ENCODE measurements around the gene GPRC5D. TPM values are rescaled to one million over a fixed set of nuclear protein-coding genes. Genes with fewer than 3 reads are reported as not detected.

The GPRC5D gene
- total and polyA plus RNA-seq, 2 donors (not counting 1 experiment from before 2014, with no cell fraction given), result 0.35 TPM; not detected in 1

DNA sequence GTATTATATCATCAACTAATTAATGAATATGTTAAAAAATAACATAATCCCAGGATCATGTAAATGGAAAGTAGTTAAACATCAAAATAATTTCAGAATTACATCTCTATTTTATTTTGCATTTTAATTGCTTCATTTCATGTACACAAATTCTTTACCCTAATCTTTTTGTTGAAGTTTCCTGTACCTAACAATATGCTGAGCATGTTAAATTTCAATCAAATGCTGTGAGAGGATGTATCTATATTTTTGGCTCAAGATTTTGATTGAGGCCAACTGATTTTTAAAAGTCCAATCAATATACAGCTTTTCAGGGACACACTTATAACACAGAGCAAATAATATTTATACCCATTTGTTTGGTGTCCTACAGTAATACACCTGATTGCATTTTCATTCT is 6.4 kb downstream of the GPRC5D start:
- TF ChIP-seq EZH2 (IDR thresholded peaks at IDR 0.05; ENCODE audit: low read length, missing control alignments), result no peak
- TF ChIP-seq, protein P1, sequence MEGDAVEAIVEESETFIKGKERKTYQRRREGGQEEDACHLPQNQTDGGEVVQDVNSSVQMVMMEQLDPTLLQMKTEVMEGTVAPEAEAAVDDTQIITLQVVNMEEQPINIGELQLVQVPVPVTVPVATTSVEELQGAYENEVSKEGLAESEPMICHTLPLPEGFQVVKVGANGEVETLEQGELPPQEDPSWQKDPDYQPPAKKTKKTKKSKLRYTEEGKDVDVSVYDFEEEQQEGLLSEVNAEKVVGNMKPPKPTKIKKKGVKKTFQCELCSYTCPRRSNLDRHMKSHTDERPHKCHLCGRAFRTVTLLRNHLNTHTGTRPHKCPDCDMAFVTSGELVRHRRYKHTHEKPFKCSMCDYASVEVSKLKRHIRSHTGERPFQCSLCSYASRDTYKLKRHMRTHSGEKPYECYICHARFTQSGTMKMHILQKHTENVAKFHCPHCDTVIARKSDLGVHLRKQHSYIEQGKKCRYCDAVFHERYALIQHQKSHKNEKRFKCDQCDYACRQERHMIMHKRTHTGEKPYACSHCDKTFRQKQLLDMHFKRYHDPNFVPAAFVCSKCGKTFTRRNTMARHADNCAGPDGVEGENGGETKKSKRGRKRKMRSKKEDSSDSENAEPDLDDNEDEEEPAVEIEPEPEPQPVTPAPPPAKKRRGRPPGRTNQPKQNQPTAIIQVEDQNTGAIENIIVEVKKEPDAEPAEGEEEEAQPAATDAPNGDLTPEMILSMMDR (conservative IDR thresholded peaks at IDR 0.05 in 1 of 2, IDR thresholded peaks at IDR 0.05 in 1 of 2; ENCODE audit: low read depth in 1 of 2, low read length in 2 of 2), result no peak
- no peak overlapping the region for H3K4me3 ChIP-seq (replicated peaks in 1 of 4; ENCODE audit: control extremely low read depth in 1 of 4, insufficient read depth in 1 of 4, low read depth in 3 of 4, low read length in 4 of 4)
- no peaks in the 10 kb centered on the region for H3K9me3 ChIP-seq (ENCODE audit: control insufficient read depth, insufficient read depth, low read depth, low read length)
- no peak overlapping the region for H3K4me2 ChIP-seq (ENCODE audit: extremely low read depth, insufficient read depth, low read length)
- H3K27me3 ChIP-seq (ENCODE audit: control insufficient read depth, insufficient read depth, low read length), result no peaks in the 10 kb centered on the region
- H2AFZ ChIP-seq (ENCODE audit: low read length), result no peak overlapping the region
- H3K36me3 ChIP-seq (ENCODE audit: control insufficient read depth, insufficient read depth, low read length), result no peaks in the 10 kb centered on the region
- no peaks in the 10 kb centered on the region for H3K79me2 ChIP-seq (ENCODE audit: control insufficient read depth, insufficient read depth, low read length)
- H3K27ac ChIP-seq (ENCODE audit: insufficient read depth, low read length), result no peak overlapping the region
- no peaks in the 10 kb centered on the region for H4K20me1 ChIP-seq (ENCODE audit: control insufficient read depth, extremely low read depth, insufficient read depth, low read length)
- H3K9ac ChIP-seq (ENCODE audit: insufficient read depth, low read length), result no peak overlapping the region
- no peak for DNase-seq (ENCODE audit: low read depth in 2 of 2)
- H3K4me1 ChIP-seq (ENCODE audit: control insufficient read depth, extremely low read depth, insufficient read depth, low read length), result peaks cover 3% of the 10 kb centered on the region

- no peaks in the 10 kb centered on the region for H3K27me3 ChIP-seq (ENCODE audit: control insufficient read depth, insufficient read depth, low read length)
- H3K79me2 ChIP-seq (ENCODE audit: control insufficient read depth, insufficient read depth, low read length), result no peaks in the 10 kb centered on the region
- H3K4me2 ChIP-seq (ENCODE audit: extremely low read depth, insufficient read depth, low read length), result no peak overlapping the region
- H3K4me3 ChIP-seq (replicated peaks in 1 of 4; ENCODE audit: control extremely low read depth in 1 of 4, insufficient read depth in 1 of 4, low read depth in 3 of 4, low read length in 4 of 4), result no peak overlapping the region
- H3K9me3 ChIP-seq (ENCODE audit: control insufficient read depth, insufficient read depth, low read depth, low read length), result no peaks in the 10 kb centered on the region
- H3K4me1 ChIP-seq (ENCODE audit: control insufficient read depth, extremely low read depth, insufficient read depth, low read length), result peaks cover 3% of the 10 kb centered on the region
- H4K20me1 ChIP-seq (ENCODE audit: control insufficient read depth, extremely low read depth, insufficient read depth, low read length), result no peaks in the 10 kb centered on the region
- TF ChIP-seq, protein P1 (conservative IDR thresholded peaks at IDR 0.05 in 1 of 2, IDR thresholded peaks at IDR 0.05 in 1 of 2; ENCODE audit: low read depth in 1 of 2, low read length in 2 of 2), result no peak
- no peak for TF ChIP-seq EZH2 (IDR thresholded peaks at IDR 0.05; ENCODE audit: low read length, missing control alignments)
- H3K27ac ChIP-seq (ENCODE audit: insufficient read depth, low read length), result no peak overlapping the region
- peak; percentile 12 to 25 for DNase-seq (ENCODE audit: low read depth in 2 of 2)
- H3K36me3 ChIP-seq (ENCODE audit: control insufficient read depth, insufficient read depth, low read length), result no peaks in the 10 kb centered on the region
- H3K9ac ChIP-seq (ENCODE audit: insufficient read depth, low read length), result no peak overlapping the region
- H2AFZ ChIP-seq (ENCODE audit: low read length), result no peak overlapping the region
Observed at GRCh38 chr12:12943586-12944260, 8.2 kb downstream of the GPRC5D start.

DNA sequence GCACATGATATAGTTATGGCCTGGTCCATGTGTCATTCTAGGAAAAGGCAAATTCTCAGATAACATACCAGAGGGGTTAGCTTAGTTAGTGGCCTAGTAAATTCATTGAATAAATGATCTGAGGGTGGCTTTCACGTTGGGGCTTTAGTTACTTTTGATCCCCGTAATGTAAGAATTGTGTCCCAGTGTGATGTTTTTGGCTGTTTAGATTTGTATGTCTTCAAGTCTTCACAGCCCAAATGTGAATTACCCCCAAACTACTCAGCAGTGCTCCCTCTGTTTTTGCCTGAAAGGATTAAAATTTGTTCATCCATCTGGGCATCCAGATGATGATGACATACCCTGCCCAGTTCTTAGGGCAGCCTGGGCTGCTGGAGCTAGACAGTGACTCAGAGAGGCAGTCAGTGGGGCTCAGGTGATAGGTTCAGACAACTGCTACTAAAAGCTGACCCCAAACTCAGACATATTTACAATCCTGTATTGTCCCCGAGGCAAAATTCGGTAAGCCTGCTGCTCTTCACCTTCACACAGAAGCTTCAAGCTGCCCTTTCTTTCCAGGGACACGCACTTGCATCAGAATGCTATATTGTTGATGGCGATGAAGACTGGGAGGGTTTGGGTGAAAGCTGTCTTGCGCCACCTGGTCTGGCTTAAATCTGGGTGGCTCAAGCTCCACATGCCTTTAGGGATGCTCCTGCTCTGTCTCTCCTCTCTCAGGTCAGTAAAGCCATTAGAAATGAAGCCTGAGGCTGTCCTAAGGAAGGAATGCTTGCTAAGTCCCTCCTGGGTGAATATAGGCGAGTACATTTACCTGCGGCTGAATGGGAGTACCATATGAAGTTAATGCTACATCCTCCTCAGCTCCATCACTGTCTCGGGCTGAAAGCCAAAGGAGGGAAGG is 10.3 kb downstream of the GPRC5D start:
- Histone ChIP-seq H2AFZ (ENCODE audit: low read length) (no peak overlapping the region), H3K27ac (ENCODE audit: insufficient read depth, low read length) (no peak overlapping the region), H3K4me3 (replicated peaks in 1 of 4; ENCODE audit: control extremely low read depth in 1 of 4, insufficient read depth in 1 of 4, low read depth in 3 of 4, low read length in 4 of 4) (no peak overlapping the region), H4K20me1 (ENCODE audit: control insufficient read depth, extremely low read depth, insufficient read depth, low read length) (no peaks in the 10 kb centered on the region), H3K79me2 (ENCODE audit: control insufficient read depth, insufficient read depth, low read length) (no peaks in the 10 kb centered on the region), H3K4me2 (ENCODE audit: extremely low read depth, insufficient read depth, low read length) (no peak overlapping the region), H3K9ac (ENCODE audit: insufficient read depth, low read length) (no peak overlapping the region), H3K4me1 (ENCODE audit: control insufficient read depth, extremely low read depth, insufficient read depth, low read length) (peaks cover 3% of the 10 kb centered on the region), H3K36me3 (ENCODE audit: control insufficient read depth, insufficient read depth, low read length) (no peaks in the 10 kb centered on the region), H3K27me3 (ENCODE audit: control insufficient read depth, insufficient read depth, low read length) (no peaks in the 10 kb centered on the region), H3K9me3 (ENCODE audit: control insufficient read depth, insufficient read depth, low read depth, low read length) (no peaks in the 10 kb centered on the region)
- TF ChIP-seq, protein P1 (conservative IDR thresholded peaks at IDR 0.05 in 1 of 2, IDR thresholded peaks at IDR 0.05 in 1 of 2; ENCODE audit: low read depth in 1 of 2, low read length in 2 of 2), result no peak
- TF ChIP-seq EZH2 (IDR thresholded peaks at IDR 0.05; ENCODE audit: low read length, missing control alignments), result no peak
- DNase-seq (ENCODE audit: low read depth in 2 of 2), result no peak

Data from fibroblast of lung (primary cell).